Measurements from ENCODE around the gene LRP5.
"Not testable (repeated sequence)": the region's sequence is repeated elsewhere in the genome, so short reads cannot be mapped to it uniquely, and the experiment has no call there.

The LRP5 gene

GRCh38 chr11:68398995-68399851 lies 86.8 kb downstream of the LRP5 start:
- DNase-seq: no peak

GRCh38 chr11:68399916-68400315 lies 87.5 kb downstream of the LRP5 start:
- DNase-seq: no peak

- DNase-seq: not testable (repeated sequence)
These were observed 88.2 kb downstream of the LRP5 start for GRCh38 chr11:68400584-68400983.

- no peak for DNase-seq
These were observed 89.5 kb downstream of the LRP5 start for GRCh38 chr11:68401856-68402255.

- DNase-seq: no peak
These were observed 90.1 kb downstream of the LRP5 start for GRCh38 chr11:68402355-68403031.

- no peak for DNase-seq
These were observed 91.0 kb downstream of the LRP5 start for GRCh38 chr11:68403424-68403823.

GRCh38 chr11:68403831-68404230 lies 91.4 kb downstream of the LRP5 start:
- DNase-seq: no peak

- no peak for DNase-seq
These were observed 94.2 kb downstream of the LRP5 start for GRCh38 chr11:68406324-68407313.

- DNase-seq: no peak
These were observed 96.1 kb downstream of the LRP5 start for GRCh38 chr11:68408512-68408911.

GRCh38 chr11:68409748-68410344 lies 97.5 kb downstream of the LRP5 start:
- DNase-seq: no peak

GRCh38 chr11:68411501-68411991 lies 99.2 kb downstream of the LRP5 start:
- no peak for DNase-seq

- no peak for DNase-seq
These were observed 100.4 kb downstream of the LRP5 start for GRCh38 chr11:68412593-68413475.

GRCh38 chr11:68413591-68413999 lies 101.2 kb downstream of the LRP5 start:
- no peak for DNase-seq

- no peak for DNase-seq
These were observed 102.3 kb downstream of the LRP5 start for GRCh38 chr11:68414496-68415221.

GRCh38 chr11:68416070-68416578 lies 103.7 kb downstream of the LRP5 start:
- no peak for DNase-seq

- DNase-seq: no peak
These were observed 106.3 kb downstream of the LRP5 start for GRCh38 chr11:68418648-68419047.

- no peak for DNase-seq
These were observed 107.8 kb downstream of the LRP5 start for GRCh38 chr11:68420171-68420570.

- DNase-seq: no peak
These were observed 111.1 kb downstream of the LRP5 start for GRCh38 chr11:68423481-68423880.

- DNase-seq: no peak
These were observed 111.8 kb downstream of the LRP5 start for GRCh38 chr11:68424101-68424632.

All from Kasumi-1 (cell line).